ENCODE data around the gene LRP6.

Gene LRP6

DNA sequence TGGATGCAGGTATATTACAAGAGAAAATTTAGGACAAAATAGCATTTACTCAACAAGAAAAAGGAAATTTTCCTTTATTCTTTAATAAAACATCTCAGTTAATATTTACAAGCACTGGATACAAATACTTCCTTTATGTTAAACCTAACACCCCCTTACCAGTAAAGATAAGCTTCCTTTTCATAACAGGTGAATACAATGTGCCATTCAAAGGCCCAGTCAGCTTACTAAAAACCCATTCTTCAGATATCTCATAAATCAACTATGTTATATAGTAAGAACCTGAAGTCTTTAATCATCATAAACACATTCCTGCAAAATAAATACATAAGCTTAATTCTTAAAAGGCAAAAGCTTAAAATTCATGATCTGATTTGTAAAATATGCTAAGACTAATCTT lies 52.6 kb downstream of the LRP6 start:
- no peak for DNase-seq

DNA sequence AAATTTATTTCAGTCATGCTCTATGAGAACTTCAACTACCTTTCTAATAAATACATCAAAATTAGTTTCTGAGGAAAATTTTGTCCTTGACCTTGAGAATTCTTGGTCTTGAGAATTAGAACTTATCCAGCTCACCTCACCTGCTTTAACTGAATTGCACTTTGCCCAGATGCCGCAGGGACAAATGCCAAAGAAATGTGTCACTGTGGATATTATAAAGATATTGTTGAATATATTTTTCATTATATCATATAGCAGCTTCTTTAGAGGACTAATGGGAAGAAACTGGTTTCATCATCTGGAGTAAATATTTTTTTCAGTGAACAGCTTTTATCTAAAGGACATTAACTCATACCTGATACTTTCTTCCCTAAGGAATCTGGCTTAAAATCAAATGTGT lies 54.1 kb downstream of the LRP6 start:
- DNase-seq = no peak

DNA sequence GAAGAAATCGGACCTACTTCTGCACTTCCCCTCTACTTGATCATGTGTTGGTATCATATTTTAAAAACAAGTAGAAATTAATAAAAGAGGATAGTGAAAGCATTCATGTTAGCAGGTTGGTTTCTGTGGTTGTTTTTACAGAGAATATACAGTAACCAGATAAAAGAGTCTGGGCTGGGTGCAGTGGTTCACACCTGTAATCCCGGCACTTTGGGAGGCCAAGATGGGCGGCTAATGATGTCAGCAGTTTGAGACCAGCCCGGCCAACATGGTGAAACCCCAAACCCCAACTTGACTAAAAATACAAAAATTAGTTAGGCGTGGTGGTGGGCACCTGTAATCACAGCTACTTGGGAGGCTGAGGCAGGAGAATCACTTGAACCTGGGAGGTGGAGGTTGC lies 55.9 kb downstream of the LRP6 start:
- no peak for DNase-seq

DNA sequence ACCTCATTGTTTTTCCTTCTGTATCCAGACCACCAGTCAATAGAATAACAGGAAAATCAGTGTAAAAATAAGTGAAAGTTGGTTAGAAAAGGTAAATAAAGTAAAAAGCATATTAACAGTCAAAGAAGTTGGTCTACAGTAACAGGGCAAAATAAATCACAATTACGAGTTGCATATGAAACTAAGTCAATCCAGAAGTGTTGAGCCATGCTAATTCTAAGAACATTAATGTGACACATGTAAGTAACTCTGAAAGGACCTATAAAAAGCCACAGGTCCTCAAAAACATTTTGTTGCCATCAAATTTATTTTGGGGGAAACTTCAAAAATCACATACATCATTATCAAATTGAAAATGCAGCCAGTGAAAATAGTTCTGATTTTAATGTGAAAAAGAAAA lies 56.4 kb downstream of the LRP6 start:
- no peak for DNase-seq

DNA sequence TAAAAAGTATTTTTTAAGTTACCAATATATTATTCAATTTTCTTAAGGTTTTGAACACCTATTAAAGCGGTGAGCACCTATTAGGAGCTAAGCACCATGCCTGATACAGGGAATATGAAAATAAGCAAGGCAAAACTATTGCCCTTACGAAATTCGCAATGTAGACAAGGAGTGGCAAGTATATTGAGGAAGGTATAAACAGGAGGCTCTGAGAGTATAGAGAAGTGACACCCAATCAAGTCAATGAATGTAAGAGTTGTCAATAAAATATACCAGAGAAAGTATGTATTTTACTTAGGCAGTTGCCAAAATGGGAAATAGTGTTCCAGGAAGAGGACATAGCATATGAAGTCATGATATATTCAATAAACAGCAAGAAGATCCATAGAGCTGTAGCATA lies 57.2 kb downstream of the LRP6 start:
- no peak for DNase-seq

DNA sequence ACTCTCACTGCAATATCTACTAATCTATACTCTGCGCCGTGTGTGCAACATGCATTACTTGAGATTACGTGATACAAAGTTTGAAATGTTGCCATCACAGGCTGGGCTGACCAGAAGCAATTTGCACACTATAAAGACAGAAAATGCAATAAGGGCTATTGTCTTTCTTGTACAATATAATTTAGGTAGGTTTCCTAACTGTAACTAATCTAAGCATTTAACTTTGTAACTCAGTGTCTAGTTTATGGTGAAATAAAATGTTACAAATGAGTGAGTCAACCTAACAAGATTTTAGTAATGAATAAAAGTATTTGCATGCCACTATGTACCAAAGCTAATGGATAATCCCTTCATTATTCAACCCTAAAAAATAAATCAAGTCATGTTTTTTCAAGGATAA lies 57.8 kb downstream of the LRP6 start:
- no peak for DNase-seq

DNA sequence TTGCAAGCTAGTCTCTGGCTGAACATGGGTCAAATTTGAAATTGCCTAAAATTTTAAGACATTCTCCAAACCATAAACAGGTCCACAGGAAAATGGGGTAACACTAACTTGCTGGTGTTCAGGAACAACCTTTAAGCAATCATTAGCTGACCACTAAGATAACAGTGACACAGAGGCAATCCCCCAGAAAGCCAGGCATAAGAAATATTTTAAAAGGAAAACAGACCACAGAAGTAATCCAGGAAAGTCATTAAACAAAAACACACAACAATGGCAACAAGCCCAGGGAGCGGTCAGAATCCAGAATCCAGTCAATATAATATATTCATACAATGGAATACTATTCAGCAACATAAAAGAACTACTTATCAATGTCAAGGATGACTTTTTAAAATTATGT lies 59.1 kb downstream of the LRP6 start:
- no peak for DNase-seq

DNA sequence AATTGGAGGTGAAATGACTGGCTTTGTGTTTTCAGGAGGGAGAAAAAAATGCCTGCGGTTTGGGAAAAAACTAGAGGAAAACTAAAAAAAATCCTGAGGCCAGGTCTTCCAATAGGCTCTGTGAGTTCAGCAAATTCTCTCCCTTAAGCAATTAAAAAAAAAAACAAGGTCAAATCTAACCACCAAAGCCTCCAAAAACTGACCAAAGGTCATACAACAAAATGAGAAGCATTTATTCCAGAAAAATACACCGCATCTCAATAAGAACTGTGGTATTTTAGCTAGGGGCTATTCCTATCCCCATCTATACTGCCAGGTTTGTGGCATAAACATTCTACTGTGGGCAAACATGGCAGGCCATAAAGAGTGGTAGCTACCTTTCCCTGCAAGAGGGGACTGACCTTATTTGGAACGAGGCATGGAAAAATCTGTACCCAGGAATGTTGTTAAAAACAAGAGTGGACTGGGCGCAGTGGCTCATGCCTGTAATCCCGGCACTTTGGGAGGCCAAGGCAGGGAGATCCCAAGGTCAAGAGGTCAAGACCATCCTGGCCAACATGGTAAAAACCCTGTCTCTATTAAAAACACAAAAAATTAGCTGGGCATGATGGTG lies 60.0 kb downstream of the LRP6 start:
- no peak for DNase-seq

DNA sequence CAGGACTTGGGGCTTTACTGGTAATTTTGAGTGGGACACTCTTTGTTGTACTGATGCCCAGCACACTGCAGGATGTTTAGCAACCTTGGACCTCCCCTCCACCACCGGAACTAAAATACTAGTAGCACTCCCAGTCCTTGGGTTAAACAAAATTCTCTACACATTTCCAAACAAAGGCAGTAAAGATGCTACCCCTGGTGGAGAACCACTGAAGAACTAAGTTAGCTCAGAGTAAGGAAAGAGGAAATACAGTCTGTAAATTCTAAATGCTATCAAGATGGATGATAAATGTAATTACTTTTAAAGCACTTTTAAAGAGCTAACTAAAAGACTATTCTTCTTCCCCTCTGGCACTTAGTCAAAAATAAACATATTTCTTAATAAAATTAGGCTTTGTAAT lies 64.1 kb downstream of the LRP6 start:
- DNase-seq = no peak

DNA sequence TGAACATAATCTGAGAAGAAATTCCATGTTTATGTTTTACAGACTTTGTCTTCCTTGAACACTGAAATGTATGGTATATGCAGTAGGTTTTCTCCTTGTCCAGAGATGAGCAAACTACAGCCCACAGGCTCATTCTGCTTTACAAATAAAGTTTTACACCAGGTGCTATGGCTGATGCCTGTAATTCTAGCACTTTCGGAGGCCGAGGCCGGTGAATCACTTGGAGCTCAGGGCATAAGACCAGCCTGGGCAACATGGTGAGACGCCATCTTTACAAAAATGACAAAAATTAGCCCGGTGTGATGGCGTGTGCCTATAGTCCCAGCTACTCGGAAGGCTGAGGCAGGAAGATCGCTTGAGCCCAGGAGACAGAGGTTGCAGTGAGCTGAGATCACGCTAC lies 64.7 kb downstream of the LRP6 start:
- DNase-seq = no peak

DNA sequence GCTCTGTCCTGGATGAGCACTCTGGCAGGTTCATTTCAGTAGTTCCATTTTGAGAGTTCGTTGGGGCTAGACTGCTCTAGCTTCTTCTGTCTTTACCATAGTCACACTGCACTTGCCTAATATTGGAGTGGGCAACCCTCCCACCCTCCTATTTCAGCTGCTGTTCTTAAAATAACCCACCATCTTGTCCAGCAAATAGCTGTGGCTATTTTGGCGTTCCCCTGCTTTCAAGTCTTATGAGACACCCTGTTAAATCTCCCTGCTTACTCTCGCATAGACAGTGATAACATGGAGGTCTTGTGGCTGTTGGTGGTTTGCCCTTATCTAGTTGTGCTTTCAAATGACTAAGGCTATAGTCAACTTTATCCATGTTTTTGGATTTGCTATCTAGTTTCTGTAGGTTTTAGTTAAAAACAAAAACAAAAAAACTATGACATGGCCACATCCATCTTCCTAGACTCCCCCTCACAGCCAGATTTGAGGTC lies 65.5 kb downstream of the LRP6 start:
- no peak for DNase-seq

DNA sequence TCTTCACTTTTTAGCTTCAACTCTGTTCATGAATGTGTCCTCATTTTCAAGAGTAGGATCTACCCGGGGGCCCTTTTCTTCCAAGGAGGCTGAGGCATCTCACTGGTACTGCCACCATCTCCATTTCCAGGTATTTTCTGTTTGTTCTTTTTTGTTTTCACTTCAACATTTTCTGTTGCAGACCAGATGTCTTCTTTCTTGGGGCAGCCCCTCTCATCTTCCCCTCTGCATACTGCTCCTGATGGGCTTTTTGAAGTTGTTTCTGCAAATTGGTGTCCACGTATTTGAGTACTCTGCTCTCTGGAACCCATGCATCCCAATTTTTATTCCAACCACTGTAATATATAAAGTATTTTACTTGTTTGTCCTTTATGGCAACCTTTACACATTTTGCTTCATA lies 66.5 kb downstream of the LRP6 start:
- no peak for DNase-seq

DNA sequence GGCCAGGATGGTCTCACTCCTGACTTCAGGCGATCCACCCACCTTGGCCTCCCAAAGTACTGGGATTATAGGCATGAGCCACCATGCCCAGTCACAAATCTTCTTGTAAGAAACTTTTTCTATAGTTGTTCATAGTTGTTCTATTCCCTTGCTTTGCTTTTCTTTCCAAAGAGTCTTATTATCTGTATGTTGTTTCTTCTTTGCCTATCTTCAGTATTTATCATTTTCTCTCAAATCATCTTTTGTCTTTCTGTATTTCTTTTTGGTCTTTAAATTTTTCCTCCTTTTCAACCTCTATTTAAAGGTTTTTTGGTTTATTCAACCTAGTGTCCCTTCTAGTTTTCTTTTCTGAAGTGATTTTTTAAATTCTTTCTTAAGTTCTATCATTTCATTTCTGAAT lies 68.7 kb downstream of the LRP6 start:
- no peak for DNase-seq

DNA sequence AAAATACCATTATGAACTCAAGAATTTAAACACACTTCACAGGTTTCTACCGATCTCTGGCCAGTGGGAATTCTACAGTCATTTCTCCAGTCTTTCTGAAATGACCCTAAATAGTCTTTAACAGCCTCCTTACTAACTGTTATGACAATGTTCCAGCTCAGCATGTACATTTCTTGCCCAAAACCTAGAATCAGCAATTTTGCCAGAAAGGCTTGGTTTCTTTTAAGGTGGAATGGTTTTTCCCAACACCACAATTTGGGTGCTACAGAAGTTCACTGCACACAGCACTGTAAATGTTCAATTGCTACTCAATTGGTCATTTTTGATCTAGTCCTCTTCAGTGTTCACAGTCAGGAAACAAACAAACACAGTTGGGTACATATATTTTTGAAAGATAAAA lies 69.7 kb downstream of the LRP6 start:
- DNase-seq = no peak

DNA sequence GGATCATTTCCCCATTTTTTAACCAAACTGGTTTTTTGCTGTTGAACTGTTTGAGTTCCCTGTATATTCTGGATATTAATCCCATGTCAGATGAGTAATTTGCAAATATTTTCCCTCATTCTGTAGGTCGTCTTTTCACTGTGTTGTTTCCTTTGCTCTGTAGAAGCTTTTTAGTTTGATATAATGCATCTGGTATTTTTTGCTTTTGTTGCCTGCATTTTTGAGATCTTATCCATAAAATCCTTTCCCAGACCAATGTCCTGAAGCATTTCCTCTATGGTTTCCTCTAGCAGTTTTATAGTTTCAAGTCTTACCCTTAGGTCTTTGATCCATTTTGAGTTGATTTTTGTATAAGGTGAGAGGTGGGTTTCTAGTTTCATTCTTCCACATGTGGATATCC lies 71.3 kb downstream of the LRP6 start:
- DNase-seq = no peak

DNA sequence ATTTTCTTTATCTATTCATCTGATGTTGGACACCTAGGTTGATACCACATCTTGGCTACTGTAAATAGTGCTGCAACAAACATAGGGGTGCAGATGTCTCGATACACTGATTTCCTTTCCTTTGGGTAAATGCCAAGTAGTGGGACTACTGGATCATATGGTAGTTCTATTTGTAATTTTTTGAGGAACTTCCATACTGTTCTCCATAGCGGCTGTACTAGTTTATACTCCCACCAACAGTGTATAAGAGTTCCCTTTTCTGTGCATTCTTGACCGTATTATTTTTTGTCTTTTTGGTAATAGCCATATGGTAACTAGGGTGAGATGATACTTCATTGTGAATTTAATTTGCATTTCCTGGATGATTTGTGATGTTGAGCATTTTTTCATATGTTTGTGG lies 71.8 kb downstream of the LRP6 start:
- DNase-seq = no peak

DNA sequence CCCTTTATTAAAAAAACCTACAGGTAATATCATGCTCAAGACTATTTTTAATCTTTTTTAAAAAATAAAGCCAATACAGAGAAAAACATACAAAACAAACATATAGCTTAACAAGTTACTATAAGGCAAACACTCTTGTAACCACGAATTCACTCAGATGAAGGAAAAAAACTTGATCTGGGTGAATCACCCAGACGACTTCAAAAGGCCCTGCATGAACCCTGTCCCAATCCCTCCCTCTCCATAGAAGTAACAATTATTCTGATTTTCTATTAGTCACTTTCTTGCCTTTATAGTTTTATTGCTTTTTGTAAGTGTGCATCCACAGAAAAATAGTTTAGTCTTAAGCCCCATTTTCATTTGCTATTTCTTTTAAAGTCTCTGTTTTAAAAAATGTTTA lies 72.6 kb downstream of the LRP6 start:
- DNase-seq = no peak

DNA sequence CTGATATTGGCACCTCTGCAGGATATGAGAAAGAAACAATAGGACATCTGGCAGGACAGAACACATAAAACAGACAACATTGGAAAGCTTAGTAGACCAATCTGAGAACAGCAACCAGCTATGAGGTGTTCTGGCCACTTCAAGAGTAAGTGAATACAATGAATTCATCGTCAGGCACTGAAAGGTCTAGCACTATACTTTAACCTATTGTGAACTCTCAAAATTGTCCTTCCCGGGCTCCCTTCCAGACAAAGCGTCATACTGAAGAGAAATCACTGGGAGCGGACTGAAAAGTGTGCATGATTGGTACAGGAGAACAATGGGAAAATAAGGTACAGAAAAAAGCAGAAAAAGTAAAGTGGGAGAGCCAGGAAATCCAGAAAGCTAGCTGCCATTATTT lies 75.8 kb downstream of the LRP6 start:
- DNase-seq = no peak

DNA sequence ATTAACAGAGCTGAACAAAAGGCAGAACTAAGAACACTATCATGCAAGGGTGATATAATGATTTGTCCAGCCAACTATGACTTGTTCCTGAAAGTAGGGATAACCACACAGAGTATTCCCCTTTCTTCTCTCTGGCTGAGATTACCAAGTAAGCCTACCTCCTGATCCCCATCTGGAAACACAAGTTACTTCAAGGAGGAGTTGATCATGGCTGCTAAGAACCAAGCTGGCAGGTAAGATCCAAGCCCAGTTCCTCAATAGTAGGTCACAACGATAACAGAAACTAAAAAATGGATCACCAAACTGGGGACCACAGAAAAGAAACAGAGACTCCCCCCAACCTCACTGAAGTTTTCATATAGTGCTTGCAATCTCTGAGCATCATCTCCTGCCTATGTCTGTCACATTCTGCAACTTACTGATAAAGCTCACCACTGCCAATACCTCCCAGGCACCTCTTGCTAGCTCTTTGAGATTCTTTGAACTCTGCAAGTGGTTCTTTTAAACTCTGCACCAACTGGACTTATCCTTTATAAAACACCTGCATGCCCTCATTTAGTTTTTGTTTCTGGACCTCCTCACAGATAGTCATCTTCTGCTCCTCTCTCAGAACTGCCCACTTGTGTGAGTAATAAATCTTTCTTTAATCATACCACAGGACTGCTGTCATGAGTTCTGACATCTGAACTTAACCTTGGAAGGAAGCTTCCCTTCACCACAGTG lies 76.6 kb downstream of the LRP6 start:
- DNase-seq = no peak

DNA sequence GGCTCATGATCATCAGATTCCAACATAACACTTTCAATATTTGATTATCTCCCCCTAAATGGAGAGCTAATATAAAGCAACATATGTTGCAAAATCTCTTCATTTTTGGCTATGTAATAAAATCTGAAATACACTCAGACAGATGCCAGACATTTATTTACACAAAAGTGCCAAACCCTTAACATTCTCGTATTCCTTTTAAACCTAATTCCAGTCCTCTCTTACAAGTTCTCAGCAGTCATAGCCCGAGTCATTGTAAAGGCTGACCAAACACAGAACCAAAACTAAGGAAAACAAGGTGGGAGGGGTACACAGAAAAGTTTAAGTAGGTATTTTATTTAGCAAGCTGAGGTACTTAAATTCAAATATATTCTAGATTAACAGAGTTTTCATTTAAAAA lies 81.4 kb downstream of the LRP6 start:
- no peak for DNase-seq

DNA sequence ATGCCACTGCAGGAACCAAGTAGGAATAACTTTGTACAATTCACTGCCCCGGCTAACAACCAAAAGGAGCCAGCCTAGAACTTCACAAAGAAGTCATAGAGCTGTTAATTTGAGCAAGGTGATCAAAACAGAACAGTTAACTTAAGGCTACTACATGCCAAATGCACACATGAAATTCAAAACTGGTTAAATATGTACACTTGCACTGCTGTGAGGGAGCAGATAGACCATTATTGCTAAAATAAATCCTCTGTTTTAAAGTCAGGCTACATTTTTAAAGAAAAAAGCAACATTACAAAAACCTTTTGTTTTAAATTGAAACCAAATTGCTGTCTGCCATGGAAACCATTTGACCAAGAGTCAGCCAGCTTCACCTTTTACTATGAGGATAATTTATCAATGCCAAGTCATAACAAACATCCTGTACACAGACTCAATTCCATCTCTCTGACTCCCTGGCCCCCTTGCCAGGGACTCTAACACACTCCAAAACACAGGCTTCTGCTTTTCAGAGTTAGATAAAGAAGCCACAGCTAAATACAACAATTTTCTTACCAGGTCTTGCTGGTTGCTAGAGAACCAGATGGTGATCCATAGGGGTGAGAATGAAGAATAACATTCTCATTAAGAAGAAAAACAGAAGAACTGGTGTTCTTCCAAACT lies 84.0 kb downstream of the LRP6 start:
- no peak for DNase-seq

DNA sequence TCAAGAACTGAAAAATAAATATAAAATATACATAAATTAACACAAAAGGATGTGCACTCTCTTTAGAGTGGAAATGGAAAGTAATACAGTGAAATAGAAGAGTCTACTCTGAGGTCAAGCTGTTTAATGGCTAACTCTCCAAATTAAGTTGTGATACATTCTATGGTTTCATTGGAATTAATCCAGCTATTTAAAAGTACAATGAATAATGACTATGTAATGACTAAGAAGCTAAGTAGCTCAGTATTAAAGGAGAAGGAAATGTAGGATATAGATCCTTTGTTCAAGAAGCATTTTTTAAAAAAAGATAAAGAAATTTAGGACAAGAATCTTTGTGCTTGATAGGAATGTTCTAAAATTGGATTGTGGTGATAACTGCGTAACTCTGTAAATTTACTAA lies 85.3 kb downstream of the LRP6 start:
- no peak for DNase-seq

DNA sequence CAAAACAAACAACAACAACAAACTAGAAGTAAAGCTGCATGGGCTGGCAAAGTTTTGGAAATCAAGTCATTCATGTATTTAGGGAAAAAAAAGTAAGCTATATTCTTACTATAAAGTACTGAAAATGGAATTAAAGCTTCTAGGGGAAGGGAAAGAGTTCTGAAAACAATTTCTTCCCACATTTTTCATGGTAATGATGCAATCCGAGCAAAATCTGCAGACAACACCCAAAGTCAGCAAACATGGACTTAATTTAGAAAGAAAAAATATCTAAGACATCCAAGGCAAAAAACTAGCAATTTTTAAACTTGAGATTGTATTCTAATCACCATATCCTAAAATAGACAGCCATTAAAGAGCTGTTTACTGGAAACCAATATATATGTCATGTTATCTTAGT lies 86.3 kb downstream of the LRP6 start:
- DNase-seq = no peak

DNA sequence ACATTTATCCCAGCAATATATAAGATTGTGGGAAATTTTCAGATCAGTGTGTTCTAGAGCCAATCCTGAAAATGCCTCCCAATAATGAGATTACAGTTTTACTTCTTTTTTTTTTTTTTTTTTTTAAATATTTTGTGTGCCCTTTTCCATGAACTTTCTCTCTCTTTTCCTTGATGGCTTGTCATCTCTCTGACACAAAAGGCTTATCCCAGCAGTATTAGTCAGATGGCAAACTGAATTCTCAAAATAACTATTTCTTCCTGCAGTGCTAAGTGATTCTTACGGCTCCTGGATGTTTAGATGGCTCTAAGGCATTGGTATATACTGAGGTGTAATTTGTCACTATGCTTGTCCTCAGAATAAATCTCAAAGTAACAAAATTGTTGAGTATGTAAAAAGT lies 86.7 kb downstream of the LRP6 start:
- DNase-seq = no peak

DNA sequence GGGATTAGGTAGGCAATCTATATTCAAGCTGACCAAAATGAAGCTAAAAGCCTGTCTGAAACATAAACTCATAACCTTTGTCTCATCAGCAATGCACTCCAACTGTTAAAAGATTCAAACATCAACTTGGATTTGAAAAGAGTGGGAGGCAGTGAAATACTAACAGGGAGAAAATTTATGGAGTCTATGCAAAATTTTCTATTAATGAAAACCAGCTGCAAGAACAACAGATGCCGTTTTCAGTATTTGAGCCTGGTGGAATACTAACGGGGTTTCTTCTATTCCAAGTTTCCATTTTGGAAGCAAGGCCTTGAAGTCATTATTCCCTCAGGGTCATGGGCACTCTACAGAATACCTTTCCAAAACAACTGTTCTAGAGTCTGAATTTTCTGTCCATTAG lies 88.3 kb downstream of the LRP6 start:
- DNase-seq = no peak

Measured in NCI-H1105 (cell line).